ENCODE results near the gene DCST2. TPM values are rescaled to one million over a fixed set of nuclear protein-coding genes. Genes with fewer than 3 reads are reported as not detected.

Gene DCST2
- total and polyA plus RNA-seq, 7 donors, result 0.27 to 2.0 (median 0.43) TPM; not detected in 3

- intact Hi-C loops (cut with DNase I), result no loop called here
- no peak for DNase-seq
- TF ChIP-seq POLR2AphosphoS5 (IDR thresholded peaks at IDR 0.05) (no peak), POLR2A (IDR thresholded peaks at IDR 0.05) (no peak), CTCF (IDR thresholded peaks at IDR 0.05) (no peak), EP300 (IDR thresholded peaks at IDR 0.05) (no peak)
Measured at GRCh38 chr1:155032886-155033285, 695 bp downstream of the DCST2 start.

DNA sequence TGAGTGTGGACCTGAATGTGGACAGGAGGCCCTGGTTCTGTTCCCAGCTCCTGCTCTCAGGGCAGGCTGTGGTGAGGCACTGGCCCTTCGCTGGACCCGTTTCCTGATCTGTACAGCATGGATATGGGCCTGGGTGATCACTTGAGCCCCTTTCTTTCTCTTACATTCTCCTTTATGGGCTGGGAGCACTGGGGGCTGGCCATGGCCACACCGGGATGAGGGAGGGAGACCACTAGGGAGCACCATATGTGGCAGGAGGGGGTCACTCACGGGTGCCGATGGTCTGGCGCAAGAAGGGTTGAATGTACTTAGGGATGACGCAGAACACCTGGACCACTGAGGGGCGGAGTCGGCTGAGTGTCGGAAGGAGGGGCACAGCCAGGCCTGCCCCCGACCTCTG lies 2.7 kb downstream of the DCST2 start:
- no peak for TF ChIP-seq EP300 (IDR thresholded peaks at IDR 0.05)
- no peak for TF ChIP-seq POLR2AphosphoS5 (IDR thresholded peaks at IDR 0.05)
- TF ChIP-seq POLR2A (IDR thresholded peaks at IDR 0.05), result no peak
- TF ChIP-seq CTCF (IDR thresholded peaks at IDR 0.05), result no peak
- Histone ChIP-seq H3K4me3 (no peak overlapping the region), H3K36me3 (no peaks in the 10 kb centered on the region), H3K27ac (no peak overlapping the region), H3K9me3 (no peaks in the 10 kb centered on the region), H3K4me1 (no peaks in the 10 kb centered on the region), H3K27me3 (no peaks in the 10 kb centered on the region)
- intact Hi-C loops (cut with DNase I), result no loop called here
- no peak for DNase-seq
- 84 to 90% methylated on average over 11 of the region's 11 CpGs for WGBS, 2 donors

More at GRCh38 chr1:155032886-155033285, 695 bp downstream of the DCST2 start:
- WGBS, 2 donors, result 92% methylated on average over 12 of the region's 12 CpGs
- no peaks in the 10 kb centered on the region for H3K4me1 ChIP-seq
- no peaks in the 10 kb centered on the region for H3K9me3 ChIP-seq
- no peaks in the 10 kb centered on the region for H3K36me3 ChIP-seq
- no peak overlapping the region for H3K27ac ChIP-seq
- H3K4me3 ChIP-seq, result no peak overlapping the region
- H3K27me3 ChIP-seq, result no peaks in the 10 kb centered on the region

- DNase-seq, result no peak
- Histone ChIP-seq H3K4me3 (no peak overlapping the region), H3K27me3 (no peaks in the 10 kb centered on the region), H3K36me3 (no peaks in the 10 kb centered on the region), H3K4me1 (no peaks in the 10 kb centered on the region), H3K27ac (no peak overlapping the region), H3K9me3 (no peaks in the 10 kb centered on the region)
- intact Hi-C loops (cut with DNase I), result no loop called here
- WGBS, 2 donors, result 90% methylated on average over 15 of the region's 15 CpGs
- TF ChIP-seq CTCF (IDR thresholded peaks at IDR 0.05), result no peak
- TF ChIP-seq POLR2AphosphoS5 (IDR thresholded peaks at IDR 0.05), result no peak
- no peak for TF ChIP-seq EP300 (IDR thresholded peaks at IDR 0.05)
- TF ChIP-seq POLR2A (IDR thresholded peaks at IDR 0.05), result no peak
Measured at GRCh38 chr1:155030243-155030795, 3.3 kb downstream of the DCST2 start.

- H3K27ac ChIP-seq, result no peak overlapping the region
- intact Hi-C loops (cut with DNase I), result no loop called here
- H3K9me3 ChIP-seq, result no peaks in the 10 kb centered on the region
- no peak for TF ChIP-seq POLR2AphosphoS5 (IDR thresholded peaks at IDR 0.05)
- TF ChIP-seq POLR2A (IDR thresholded peaks at IDR 0.05), result no peak
- TF ChIP-seq EP300 (IDR thresholded peaks at IDR 0.05), result no peak
- TF ChIP-seq CTCF (IDR thresholded peaks at IDR 0.05), result no peak
- 87 to 88% methylated on average over 16 of the region's 16 CpGs for WGBS, 2 donors
- H3K36me3 ChIP-seq, result no peaks in the 10 kb centered on the region
- no peaks in the 10 kb centered on the region for H3K27me3 ChIP-seq
- no peaks in the 10 kb centered on the region for H3K4me1 ChIP-seq
- DNase-seq, result no peak
- H3K4me3 ChIP-seq, result no peak overlapping the region
Measured at GRCh38 chr1:155029513-155030242, 3.9 kb downstream of the DCST2 start.

Data from sigmoid colon (tissue), 7 donors.